AG04450 (cell line): ENCODE data around the gene USP34. TPM values are rescaled to one million over a fixed set of nuclear protein-coding genes. Genes with fewer than 3 reads are reported as not detected.

Source experiments
- CTCF ChIA-PET: fragments of 300-600, 350-600 bp; formaldehyde crosslinking; extraction: SDS; loops from one replicate; lab custom pipeline; 2022; ENCODE audit warnings: antibody characterized with exemption, inconsistent platforms; lab: Charles Lee
- POLR2A ChIA-PET: fragments of 350-600 bp; formaldehyde crosslinking; extraction: SDS; loops from one replicate; lab custom pipeline; 2021; ENCODE audit warnings: antibody characterized with exemption, inconsistent platforms; lab: Yijun Ruan, JAX
- DNase-seq: peaks from one replicate; pipeline ENCODE4 v3.0.0-alpha.2; 2011; ENCODE audit warnings: low read depth, low spot score
- H3K27ac ChIP-seq: one replicate; pipeline ENCODE4 v1.5.1; 2012; ENCODE audit warnings: low read depth, low read length, control low read depth
- H3K27me3 ChIP-seq: one replicate; pipeline ENCODE4 v1.6.0; 2012; ENCODE audit warnings: low read length; ENCODE audit not compliant: control insufficient read depth, insufficient read depth
- H3K4me3 ChIP-seq: 2 replicates; pipeline ENCODE4 v1.5.1; 2011; ENCODE audit warnings: mild to moderate bottlenecking, low read depth, low read length, control low read depth
- H3K9me3 ChIP-seq: 2 replicates; pipeline ENCODE4 v1.5.1; 2012; ENCODE audit warnings: low read length; ENCODE audit not compliant: control insufficient read depth, insufficient read depth
- CTCF ChIP-seq: IDR thresholded peaks from 2 replicates; pipeline ENCODE4 v1.5.1; 2011; ENCODE audit warnings: low read depth, low read length, control low read depth, inconsistent platforms
- polyA plus RNA-seq: library from polyadenylated mRNA; depleted of rRNA; stranded (reverse); fragments of >200 nt; gene quantifications from 2 replicates; pipeline ENCODE4 v1.2.3, GENCODE V29; 2011

USP34 gene
- polyA plus RNA-seq, 1 experiment = 92.3 TPM

GRCh38 chr2:61334466-61334865 lies 136.4 kb downstream of the USP34 start:
- ChIA-PET POLR2A (no interaction called here), CTCF (no interaction called here)
- no peak for DNase-seq
- no peaks in the 10 kb centered on the region for H3K27me3 ChIP-seq
- no peak overlapping the region for H3K27ac ChIP-seq
- no peak for TF ChIP-seq CTCF
- H3K9me3 ChIP-seq = no peaks in the 10 kb centered on the region
- H3K4me3 ChIP-seq = no peak overlapping the region

- DNase-seq = no peak
- POLR2A ChIA-PET = interaction anchor here (0.6 kb wide), 1 partner anchor 173 kb away, joined by 7 read pairs; no protein-coding TSS in a partner anchor
- CTCF ChIA-PET = no interaction called here
- H3K27me3 ChIP-seq = no peaks in the 10 kb centered on the region
- no peak overlapping the region for H3K4me3 ChIP-seq
- H3K27ac ChIP-seq = no peak overlapping the region
- TF ChIP-seq CTCF = no peak
- H3K9me3 ChIP-seq = no peaks in the 10 kb centered on the region
Measured at GRCh38 chr2:61328707-61329251, 142.1 kb downstream of the USP34 start.

GRCh38 chr2:61327173-61327572 lies 143.7 kb downstream of the USP34 start:
- CTCF ChIA-PET = no interaction called here
- H3K27me3 ChIP-seq = no peaks in the 10 kb centered on the region
- no peak for TF ChIP-seq CTCF
- no peak overlapping the region for H3K27ac ChIP-seq
- no peak overlapping the region for H3K4me3 ChIP-seq
- DNase-seq = no peak
- POLR2A ChIA-PET = no interaction called here
- H3K9me3 ChIP-seq = no peaks in the 10 kb centered on the region

- Histone ChIP-seq H3K9me3 (no peaks in the 10 kb centered on the region), H3K27me3 (no peaks in the 10 kb centered on the region), H3K4me3 (no peak overlapping the region), H3K27ac (no peak overlapping the region)
- TF ChIP-seq CTCF = no peak
- CTCF ChIA-PET = no interaction called here
- no peak for DNase-seq
- POLR2A ChIA-PET = no interaction called here
Measured at GRCh38 chr2:61326423-61326822, 144.5 kb downstream of the USP34 start.

- CTCF ChIA-PET = no interaction called here
- no peaks in the 10 kb centered on the region for H3K27me3 ChIP-seq
- no peak for TF ChIP-seq CTCF
- no peaks in the 10 kb centered on the region for H3K9me3 ChIP-seq
- no peak overlapping the region for H3K4me3 ChIP-seq
- H3K27ac ChIP-seq = no peak overlapping the region
- DNase-seq = no peak
- POLR2A ChIA-PET = no interaction called here
Measured at GRCh38 chr2:61320181-61320580, 150.7 kb downstream of the USP34 start.
